Left ventricle myocardium inferior (tissue), 1 donor: ENCODE measurements around the gene PDE4B. TPM values are rescaled to one million over a fixed set of nuclear protein-coding genes. Genes with fewer than 3 reads are reported as not detected.

ENCODE experiments used
- DNase-seq: peaks from one replicate; pipeline ENCODE4 v3.0.0-alpha.2; 2020
- H3K27ac ChIP-seq: fragments of 200-600 bp; replicated peaks from 2 replicates; pipeline ENCODE4 v1.8.0; 2021
- H3K27me3 ChIP-seq: fragments of 200-600 bp; 2 replicates; pipeline ENCODE4 v1.8.0; 2021; ENCODE audit warnings: low read depth
- H3K36me3 ChIP-seq: fragments of 200-600 bp; 2 replicates; pipeline ENCODE4 v1.8.0; 2021
- H3K4me1 ChIP-seq: fragments of 200-600 bp; 2 replicates; pipeline ENCODE4 v1.8.0; 2021
- H3K4me3 ChIP-seq: fragments of 200-600 bp; 2 replicates; pipeline ENCODE4 v1.8.0; 2021; ENCODE audit warnings: mild to moderate bottlenecking, moderate library complexity
- H3K9me3 ChIP-seq: fragments of 200-600 bp; replicated peaks from 2 replicates; pipeline ENCODE4 v1.8.0; 2021
- intact Hi-C: fragments of 100-400 bp; cut with micrococcal nuclease; formaldehyde crosslinking; loops from one replicate; pipeline ENCODE4 v1.11.0; 2022
- total RNA-seq: library from RNA; stranded (reverse); fragmentation: NEBNext Ultra II Directional; extraction: Animal tissue kit (Norgen Biotek cat#: 25700); gene quantifications from one replicate; pipeline ENCODE4 v1.2.1, GENCODE V29; 2021
- TF ChIP-seq, protein P1 (sequence below): fragments of 200-600 bp; IDR thresholded peaks from 2 replicates; pipeline ENCODE4 v1.8.0; 2021; ENCODE audit warnings: antibody characterized with exemption, mild to moderate bottlenecking, borderline replicate concordance
- donor health status: DM: no; HTN: yes; CAD: no; lungs with severe emphysema.

PDE4B gene
- total RNA-seq, 1 donor from 2014 or later = 3.5 TPM

DNA sequence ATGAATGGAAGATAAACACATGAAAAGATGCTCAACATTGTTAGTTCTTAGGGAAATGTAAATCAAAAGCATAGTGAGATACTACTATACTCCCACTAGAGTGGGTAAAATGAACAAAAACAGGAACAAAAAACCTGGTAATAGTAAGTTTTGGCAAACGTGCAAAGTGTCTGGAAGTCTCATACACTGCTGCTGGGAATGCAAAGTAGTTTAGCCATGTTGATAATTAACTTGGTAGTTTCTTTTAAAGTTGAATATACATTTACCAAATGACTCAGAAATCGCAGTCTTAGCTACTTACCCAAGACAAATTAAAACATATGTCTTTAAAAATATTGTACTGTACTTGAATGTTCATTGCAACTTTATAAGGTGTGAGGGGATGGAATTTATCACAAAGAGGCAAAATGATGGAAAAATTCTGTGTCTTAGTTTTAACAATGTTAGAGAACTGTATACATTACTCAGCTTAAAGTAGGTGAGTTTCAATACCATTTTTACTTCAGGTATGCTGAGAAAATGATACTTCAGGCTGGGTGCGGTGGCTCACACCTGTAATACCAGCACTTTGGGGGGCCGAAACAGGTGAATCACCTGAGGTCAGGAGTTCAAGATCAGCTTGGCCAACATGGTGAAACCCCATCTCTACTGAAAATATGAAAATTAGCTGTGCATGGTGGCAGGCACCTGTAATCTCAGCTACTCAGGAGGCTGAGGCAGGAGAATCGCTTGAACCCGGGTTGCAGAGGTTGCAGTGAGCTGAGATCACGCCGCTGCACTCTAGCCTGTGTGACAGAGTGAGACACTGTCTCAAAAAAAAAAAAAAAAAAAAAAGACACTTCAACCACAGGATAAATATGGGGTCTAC lies 102.3 kb downstream of the PDE4B start:
- no peaks in the 10 kb centered on the region for H3K27me3 ChIP-seq
- H3K36me3 ChIP-seq = no peaks in the 10 kb centered on the region
- no peaks in the 10 kb centered on the region for H3K4me1 ChIP-seq
- intact Hi-C loops = no loop called here
- no peak overlapping the region for H3K27ac ChIP-seq
- peaks cover 21% of the 10 kb centered on the region for H3K9me3 ChIP-seq
- TF ChIP-seq, protein P1, sequence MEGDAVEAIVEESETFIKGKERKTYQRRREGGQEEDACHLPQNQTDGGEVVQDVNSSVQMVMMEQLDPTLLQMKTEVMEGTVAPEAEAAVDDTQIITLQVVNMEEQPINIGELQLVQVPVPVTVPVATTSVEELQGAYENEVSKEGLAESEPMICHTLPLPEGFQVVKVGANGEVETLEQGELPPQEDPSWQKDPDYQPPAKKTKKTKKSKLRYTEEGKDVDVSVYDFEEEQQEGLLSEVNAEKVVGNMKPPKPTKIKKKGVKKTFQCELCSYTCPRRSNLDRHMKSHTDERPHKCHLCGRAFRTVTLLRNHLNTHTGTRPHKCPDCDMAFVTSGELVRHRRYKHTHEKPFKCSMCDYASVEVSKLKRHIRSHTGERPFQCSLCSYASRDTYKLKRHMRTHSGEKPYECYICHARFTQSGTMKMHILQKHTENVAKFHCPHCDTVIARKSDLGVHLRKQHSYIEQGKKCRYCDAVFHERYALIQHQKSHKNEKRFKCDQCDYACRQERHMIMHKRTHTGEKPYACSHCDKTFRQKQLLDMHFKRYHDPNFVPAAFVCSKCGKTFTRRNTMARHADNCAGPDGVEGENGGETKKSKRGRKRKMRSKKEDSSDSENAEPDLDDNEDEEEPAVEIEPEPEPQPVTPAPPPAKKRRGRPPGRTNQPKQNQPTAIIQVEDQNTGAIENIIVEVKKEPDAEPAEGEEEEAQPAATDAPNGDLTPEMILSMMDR = no peak
- DNase-seq = no peak
- H3K4me3 ChIP-seq = no peak overlapping the region

DNA sequence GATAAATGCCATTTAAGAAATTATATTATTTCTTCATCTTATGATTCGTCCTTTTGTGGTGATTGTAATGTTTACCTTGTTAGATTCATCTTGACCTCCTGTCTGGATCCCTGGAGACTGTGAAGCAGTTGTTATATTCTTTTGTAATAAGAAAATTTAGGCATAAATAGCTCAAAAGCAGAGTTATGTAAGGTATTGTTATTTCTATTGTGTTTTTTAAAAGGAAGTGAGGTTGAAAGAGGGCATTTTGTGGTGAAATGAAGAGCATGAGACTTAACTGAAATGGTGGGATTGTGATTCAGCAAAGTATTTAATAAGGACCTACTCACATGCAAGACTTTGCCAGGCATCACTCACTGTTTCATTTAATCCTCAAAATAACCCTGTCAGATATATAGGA lies 104.0 kb downstream of the PDE4B start:
- no peaks in the 10 kb centered on the region for H3K27me3 ChIP-seq

DNA sequence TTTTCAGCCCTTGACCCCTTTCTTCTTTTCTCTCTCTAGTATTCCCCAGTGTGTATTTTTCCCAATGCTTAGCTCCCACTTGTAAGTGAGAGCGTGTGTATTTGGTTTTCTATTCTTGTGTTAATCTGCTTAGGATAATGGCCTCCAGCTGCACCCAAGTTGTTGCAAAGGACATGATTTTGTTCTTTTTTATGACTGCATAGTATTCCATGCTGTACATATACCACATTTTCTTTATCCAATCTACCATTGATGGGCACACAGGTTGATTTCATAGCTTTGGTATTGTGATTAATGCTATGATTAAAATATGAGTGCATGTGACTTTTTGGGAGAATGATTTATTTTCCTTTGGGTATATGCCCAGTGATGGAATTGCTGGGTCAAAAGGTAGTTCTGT lies 104.8 kb downstream of the PDE4B start:
- intact Hi-C loops = no loop called here
- H3K27me3 ChIP-seq = no peaks in the 10 kb centered on the region
- H3K36me3 ChIP-seq = no peaks in the 10 kb centered on the region
- no peaks in the 10 kb centered on the region for H3K4me1 ChIP-seq
- no peak overlapping the region for H3K4me3 ChIP-seq
- H3K27ac ChIP-seq = no peak overlapping the region
- H3K9me3 ChIP-seq = peaks cover 26% of the 10 kb centered on the region
- TF ChIP-seq, protein P1 = no peak
- DNase-seq = no peak

More for the DNA sequence above, 104.0 kb downstream of the PDE4B start:
- peaks cover 26% of the 10 kb centered on the region for H3K9me3 ChIP-seq
- intact Hi-C loops = no loop called here
- H3K4me1 ChIP-seq = no peaks in the 10 kb centered on the region
- H3K27ac ChIP-seq = no peak overlapping the region
- no peaks in the 10 kb centered on the region for H3K36me3 ChIP-seq
- DNase-seq = no peak
- TF ChIP-seq, protein P1 = no peak
- no peak overlapping the region for H3K4me3 ChIP-seq

DNA sequence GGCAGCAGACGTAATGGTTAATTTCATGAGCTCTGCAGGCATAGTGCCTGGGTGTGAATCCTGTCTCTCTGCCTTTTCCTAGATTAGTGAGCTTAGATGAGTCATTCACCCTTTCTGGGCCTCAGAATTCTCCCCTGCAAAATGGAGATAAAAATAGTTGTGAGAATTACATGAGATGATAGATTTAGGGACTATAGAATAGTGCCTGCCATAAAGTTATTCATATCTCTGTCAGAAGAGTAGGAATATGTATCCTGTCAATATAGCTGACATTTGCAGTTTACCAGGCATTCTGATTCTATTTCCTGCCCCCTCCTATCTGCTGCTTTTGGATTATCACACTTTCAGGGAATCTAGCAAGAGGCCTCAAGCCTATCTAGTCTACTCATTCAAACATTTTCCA lies 112.0 kb downstream of the PDE4B start:
- intact Hi-C loops = no loop called here
- no peak overlapping the region for H3K4me3 ChIP-seq
- no peak for DNase-seq
- TF ChIP-seq, protein P1 = no peak
- H3K27me3 ChIP-seq = no peaks in the 10 kb centered on the region
- no peak overlapping the region for H3K27ac ChIP-seq
- H3K4me1 ChIP-seq = no peaks in the 10 kb centered on the region
- peaks cover 8% of the 10 kb centered on the region for H3K9me3 ChIP-seq
- H3K36me3 ChIP-seq = no peaks in the 10 kb centered on the region

DNA sequence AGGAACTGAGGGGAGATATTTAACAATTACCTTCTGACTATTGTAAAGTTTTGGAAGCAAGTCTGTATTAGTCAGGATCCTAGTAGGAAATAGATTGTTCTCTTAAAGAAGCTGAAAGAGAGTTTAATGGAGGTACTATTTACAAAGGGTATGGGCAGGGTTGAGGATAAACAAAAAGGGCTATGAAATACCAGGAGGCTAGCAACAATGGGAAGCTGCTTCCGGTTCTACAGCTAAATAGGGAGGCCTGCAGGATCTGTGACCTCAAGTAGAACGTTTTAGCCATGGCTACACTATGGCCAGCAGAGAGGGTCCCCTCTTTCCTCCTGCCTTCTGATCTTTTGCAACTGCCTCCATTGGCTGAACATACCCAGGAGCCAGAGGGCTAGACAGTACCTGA lies 117.7 kb downstream of the PDE4B start:
- Histone ChIP-seq H3K27ac (no peak overlapping the region), H3K4me1 (no peaks in the 10 kb centered on the region), H3K4me3 (no peak overlapping the region), H3K36me3 (no peaks in the 10 kb centered on the region), H3K9me3 (no peaks in the 10 kb centered on the region), H3K27me3 (no peaks in the 10 kb centered on the region)
- no peak for DNase-seq
- TF ChIP-seq, protein P1 = no peak
- intact Hi-C loops = no loop called here
